Esophagus muscularis mucosa (tissue), 4 donors: Measurements from ENCODE around the gene METRNL. TPM values are rescaled to one million over a fixed set of nuclear protein-coding genes. Genes with fewer than 3 reads are reported as not detected.
"Not testable (repeated sequence)": the region's sequence is repeated elsewhere in the genome, so short reads cannot be mapped to it uniquely, and the experiment has no call there.

Experiments
- DNase-seq: peaks from one replicate; pipeline ENCODE4 v3.0.0-alpha.2; 2017; ENCODE audit errors: extremely low spot score
- H3K27ac ChIP-seq, 4 donors: fragments of 200-600 bp; sonication (generic); replicated peaks in 1 of 4; 1 replicate in 3 of 4; 2 replicates in 1 of 4; pipeline ENCODE4 v1.5.1; 2016 to 2019; ENCODE audit warnings: mild to moderate bottlenecking in 1 of 4
- H3K27me3 ChIP-seq, 4 donors: fragments of 200-600 bp; sonication (generic); one replicate each; pipeline versions ENCODE4 v1.5.1 to v1.6.0; 2016 to 2019
- H3K36me3 ChIP-seq, 4 donors: fragments of 200-600 bp; sonication (generic); one replicate each; pipeline ENCODE4 v1.5.1; 2016 to 2019
- H3K4me1 ChIP-seq, 4 donors: fragments of 200-600 bp; sonication (generic); one replicate each; pipeline ENCODE4 v1.5.1; 2016 to 2019
- H3K4me3 ChIP-seq, 4 donors: fragments of 200-600 bp; sonication (generic); 1 replicate in 2 of 4; 2 replicates in 2 of 4; pipeline ENCODE4 v1.5.1; 2016 to 2019; ENCODE audit warnings: mild to moderate bottlenecking in 4 of 4, moderate library complexity in 1 of 4
- H3K9me3 ChIP-seq, 4 donors: fragments of 200-600 bp; sonication (generic); 1 replicate in 3 of 4; 2 replicates in 1 of 4; pipeline ENCODE4 v1.5.1; 2016 to 2019
- EP300 ChIP-seq: sonication (generic); formaldehyde crosslinking; IDR thresholded peaks from one replicate; pipeline ENCODE4 v1.6.1; 2017; ENCODE audit warnings: antibody characterized with exemption
- POLR2A ChIP-seq: fragments of 450-650 bp; IDR thresholded peaks from one replicate; pipeline ENCODE4 v1.6.1; 2017; ENCODE audit warnings: antibody characterized with exemption, moderate library complexity, mild to moderate bottlenecking, low read depth
- POLR2AphosphoS5 ChIP-seq, 2 donors: sonication (generic); formaldehyde crosslinking; IDR thresholded peaks; one replicate each; pipeline ENCODE4 v1.6.1; 2017; ENCODE audit warnings: antibody characterized with exemption in 2 of 2
- WGBS: methylation state at CpG from one replicate; pipeline ENCODE4 v1.1.5; 2018; 5-methylcytosine and 5-hydroxymethylcytosine counted together
- intact Hi-C: fragments of 100-400 bp; cut with DNase I; formaldehyde crosslinking; loops from one replicate; pipeline ENCODE4 v1.15.1; 2023
- total RNA-seq, 4 donors: library from RNA; depleted of rRNA; stranded (reverse); fragments of >200 nt; gene quantifications; one replicate each; pipeline versions ENCODE4 v1.1.0 to v1.2.1, GENCODE V29; 2016
- TF ChIP-seq, protein P1 (sequence below), 3 experiments: fragments of 200-600 bp in 2 of 3; fragments of 450-650 bp in 1 of 3; sonication (generic) in 2 of 3; IDR thresholded peaks; one replicate each; pipeline ENCODE4 v1.5.1; 2017 to 2019; ENCODE audit warnings: antibody characterized with exemption in 3 of 3, mild to moderate bottlenecking in 2 of 3, moderate library complexity in 1 of 3

Gene METRNL
- total RNA-seq, 4 donors from 2014 or later: 36.5 to 124 (median 61.5) TPM

DNA sequence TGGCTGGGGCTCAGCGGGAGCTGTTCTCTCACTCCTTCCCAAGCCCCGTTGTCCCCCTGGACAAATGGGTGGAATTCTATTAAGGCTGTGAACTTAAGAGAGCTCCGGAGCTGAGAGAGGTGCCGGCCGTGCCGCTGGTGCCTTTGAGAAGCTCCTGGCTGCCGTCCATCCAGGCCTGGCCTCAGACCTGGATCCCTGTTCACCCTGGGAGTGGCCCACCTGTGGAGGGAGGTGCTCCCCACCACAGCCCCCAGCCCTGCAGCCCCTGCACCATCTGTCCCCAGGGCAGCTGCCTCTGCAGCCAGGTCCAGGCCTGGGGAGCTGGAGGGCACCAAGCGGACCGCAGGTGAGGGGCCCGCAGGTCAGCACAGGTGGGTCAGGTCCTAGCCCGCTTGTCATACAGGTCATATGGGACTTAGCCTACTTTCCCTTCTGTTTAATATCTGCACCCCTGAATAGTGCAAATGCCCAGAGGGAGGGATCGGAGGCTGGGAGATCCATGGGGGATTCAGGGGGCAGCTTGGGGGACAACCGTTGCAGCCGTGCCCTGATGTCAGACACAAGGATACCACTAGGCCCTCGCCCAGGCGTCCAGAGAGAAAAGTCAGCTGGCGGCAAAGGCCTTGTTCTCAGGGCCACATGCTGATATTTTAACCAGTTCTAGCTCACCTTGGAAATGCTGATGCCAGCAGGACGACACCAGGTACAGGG is 15.2 kb upstream of the METRNL start:
- WGBS: 88% methylated on average over 10 of the region's 18 CpGs
- Histone ChIP-seq H3K27me3 (peaks cover 0 to 4% (median 0%) of the 10 kb centered on the region in 4 donors), H3K27ac (no peak overlapping the region), H3K36me3 (no peaks in the 10 kb centered on the region), H3K4me3 (no peak overlapping the region), H3K9me3 (no peaks in the 10 kb centered on the region), H3K4me1 (no peaks in the 10 kb centered on the region)
- TF ChIP-seq, protein P1, sequence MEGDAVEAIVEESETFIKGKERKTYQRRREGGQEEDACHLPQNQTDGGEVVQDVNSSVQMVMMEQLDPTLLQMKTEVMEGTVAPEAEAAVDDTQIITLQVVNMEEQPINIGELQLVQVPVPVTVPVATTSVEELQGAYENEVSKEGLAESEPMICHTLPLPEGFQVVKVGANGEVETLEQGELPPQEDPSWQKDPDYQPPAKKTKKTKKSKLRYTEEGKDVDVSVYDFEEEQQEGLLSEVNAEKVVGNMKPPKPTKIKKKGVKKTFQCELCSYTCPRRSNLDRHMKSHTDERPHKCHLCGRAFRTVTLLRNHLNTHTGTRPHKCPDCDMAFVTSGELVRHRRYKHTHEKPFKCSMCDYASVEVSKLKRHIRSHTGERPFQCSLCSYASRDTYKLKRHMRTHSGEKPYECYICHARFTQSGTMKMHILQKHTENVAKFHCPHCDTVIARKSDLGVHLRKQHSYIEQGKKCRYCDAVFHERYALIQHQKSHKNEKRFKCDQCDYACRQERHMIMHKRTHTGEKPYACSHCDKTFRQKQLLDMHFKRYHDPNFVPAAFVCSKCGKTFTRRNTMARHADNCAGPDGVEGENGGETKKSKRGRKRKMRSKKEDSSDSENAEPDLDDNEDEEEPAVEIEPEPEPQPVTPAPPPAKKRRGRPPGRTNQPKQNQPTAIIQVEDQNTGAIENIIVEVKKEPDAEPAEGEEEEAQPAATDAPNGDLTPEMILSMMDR (IDR thresholded peaks at IDR 0.05): no peak
- intact Hi-C loops: no loop called here
- no peak for DNase-seq

DNA sequence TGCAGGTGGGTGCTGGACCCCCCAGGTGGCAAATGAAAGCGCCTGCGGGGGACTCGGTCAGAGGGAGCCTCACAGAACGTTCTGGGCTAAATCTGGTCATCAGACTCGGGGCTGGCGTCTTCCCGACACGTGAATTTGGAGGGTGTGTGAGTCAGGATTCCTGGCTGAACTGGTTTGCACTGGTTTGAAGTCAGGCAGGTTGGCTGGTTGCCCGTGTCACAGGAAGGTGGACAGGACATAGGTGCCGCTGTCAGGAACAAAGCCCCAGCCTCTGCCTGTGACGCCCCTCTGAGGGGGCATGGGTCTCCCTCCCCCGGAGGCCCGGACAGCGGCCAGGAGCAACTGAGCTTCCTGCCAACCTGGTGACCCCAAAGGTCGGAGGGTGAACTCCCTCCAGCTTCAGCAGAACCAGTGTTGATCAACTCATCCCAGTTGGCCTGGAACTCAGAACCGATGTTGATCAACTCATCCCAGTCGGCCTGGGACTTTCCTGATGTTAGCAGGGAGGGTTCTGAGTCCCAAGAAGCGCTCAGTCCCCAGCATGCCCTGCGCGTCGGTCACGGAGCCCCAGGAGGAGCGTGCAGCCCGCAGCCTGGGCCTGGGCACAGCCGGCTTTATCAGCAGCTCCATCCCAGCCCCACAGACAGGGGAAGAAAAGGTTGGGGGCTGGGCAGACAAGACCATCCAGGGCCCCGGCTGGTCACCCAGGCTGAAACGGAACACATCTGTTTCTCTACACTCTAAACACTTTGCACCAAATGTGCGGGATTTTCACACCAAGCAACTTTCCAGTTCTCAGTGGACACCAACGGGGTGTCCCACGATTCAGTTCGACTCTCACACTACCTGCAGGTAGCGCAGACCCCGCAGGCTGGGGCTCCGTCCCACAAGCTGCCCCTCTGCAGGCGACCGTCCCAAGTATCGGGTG is 14.4 kb upstream of the METRNL start:
- no peak for DNase-seq
- TF ChIP-seq, protein P1 (IDR thresholded peaks at IDR 0.05): no peak
- TF ChIP-seq POLR2A (no peak), POLR2AphosphoS5 (IDR thresholded peaks at IDR 0.05) (no peak), EP300 (no peak)
- H3K4me1 ChIP-seq: no peaks in the 10 kb centered on the region
- no peak overlapping the region for H3K27ac ChIP-seq
- WGBS: 78% methylated on average over 28 of the region's 37 CpGs
- H3K9me3 ChIP-seq: no peaks in the 10 kb centered on the region
- intact Hi-C loops: no loop called here
- H3K36me3 ChIP-seq: no peaks in the 10 kb centered on the region
- peaks cover 0 to 13% (median 0%) of the 10 kb centered on the region in 4 donors for H3K27me3 ChIP-seq
- no peak overlapping the region for H3K4me3 ChIP-seq

- Histone ChIP-seq H3K27ac (no peak overlapping the region), H3K27me3 (peaks cover 0 to 13% (median 0%) of the 10 kb centered on the region in 4 donors), H3K9me3 (no peaks in the 10 kb centered on the region), H3K4me3 (no peak overlapping the region), H3K4me1 (no peaks in the 10 kb centered on the region), H3K36me3 (no peaks in the 10 kb centered on the region)
- WGBS: 91% methylated on average over 39 of the region's 39 CpGs
- DNase-seq: no peak
- TF ChIP-seq, protein P1 (IDR thresholded peaks at IDR 0.05): no peak
- TF ChIP-seq POLR2AphosphoS5 (IDR thresholded peaks at IDR 0.05) (no peak), EP300 (no peak)
- intact Hi-C loops: no loop called here
Observed at GRCh38 chr17:83065660-83066542, 13.5 kb upstream of the METRNL start.

DNA sequence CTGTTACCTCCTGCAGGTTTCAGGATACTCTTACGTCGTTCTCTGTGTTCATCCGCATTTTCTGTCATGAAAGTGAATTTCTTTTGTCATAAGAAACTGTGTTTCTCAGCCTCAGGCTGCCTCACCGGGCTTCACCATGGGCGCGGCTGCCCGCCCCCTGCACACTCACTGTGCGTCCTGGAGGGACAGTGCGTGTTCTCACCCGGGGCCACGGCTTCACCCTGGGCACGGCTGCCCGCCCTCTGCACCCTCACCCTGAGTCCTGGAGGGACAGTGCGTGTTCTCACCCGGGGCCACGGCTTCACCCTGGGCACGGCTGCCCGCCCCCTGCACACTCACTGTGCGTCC is 12.9 kb upstream of the METRNL start:
- H3K27me3 ChIP-seq: peaks cover 0 to 13% (median 0%) of the 10 kb centered on the region in 4 donors
- H3K36me3 ChIP-seq, H3K4me1 ChIP-seq, DNase-seq, intact Hi-C loops, H3K4me3 ChIP-seq, H3K27ac ChIP-seq, H3K9me3 ChIP-seq: not testable (repeated sequence)
- WGBS: 74% methylated on average over 11 of the region's 19 CpGs
